ENCODE results near the gene RBM33. TPM values are rescaled to one million over a fixed set of nuclear protein-coding genes. Genes with fewer than 3 reads are reported as not detected.

The RBM33 gene
- total RNA-seq, 1 experiment from 2014 or later, result 61.1 TPM

DNA sequence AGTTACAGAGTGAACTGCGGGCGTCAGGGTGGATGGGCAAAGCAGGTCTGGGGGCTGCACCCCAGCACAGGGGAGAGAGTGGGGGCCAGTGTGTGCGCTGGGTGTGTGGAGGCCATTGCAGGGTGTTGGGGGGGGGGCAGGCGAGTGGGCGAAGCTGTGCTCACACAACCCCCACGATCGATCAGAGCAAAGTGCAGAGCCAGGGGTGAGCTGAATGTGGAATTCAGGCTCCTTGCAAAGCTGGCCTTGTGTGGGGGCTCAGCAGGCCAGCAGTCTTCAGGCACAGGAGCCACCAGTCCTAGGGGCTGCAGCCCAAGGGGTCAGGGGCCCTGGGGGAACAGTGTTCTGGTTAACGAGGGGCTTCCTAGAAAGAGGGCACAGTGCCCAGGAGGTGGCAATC is 168.7 kb downstream of the RBM33 start:
- H3K4me3 ChIP-seq (ENCODE audit: low read depth in 2 of 2, low read length in 2 of 2), result no peak overlapping the region
- intact Hi-C loops (cut with micrococcal nuclease; ENCODE audit: unreplicated experiment), result loop anchor here (5.0 to 10.0 kb wide), 2 partner anchors 322 to 659 kb away; no protein-coding TSS in a partner anchor
- H3K27me3 ChIP-seq (ENCODE audit: control insufficient read depth, insufficient read depth, low read length), result peaks cover 2% of the 10 kb centered on the region; the same call in 1 of the 2 replicates
- peaks cover 35% of the 10 kb centered on the region for H3K4me1 ChIP-seq (ENCODE audit: control insufficient read depth, insufficient read depth, low read length)
- in situ Hi-C loops (cut with HindIII; ENCODE audit: low pct_unique_long_range_greater_than_20kb, low sequenced_read_pairs), result no loop called here
- H3K9me3 ChIP-seq (ENCODE audit: control insufficient read depth, insufficient read depth, low read depth, low read length), result no peaks in the 10 kb centered on the region
- CTCF ChIA-PET, result interaction anchor here (0.6 kb wide), 1 partner anchor 788 kb away, joined by 3 read pairs; no protein-coding TSS in a partner anchor
- H3K27ac ChIP-seq (ENCODE audit: low read length), result no peak overlapping the region
- TF ChIP-seq, protein P1, sequence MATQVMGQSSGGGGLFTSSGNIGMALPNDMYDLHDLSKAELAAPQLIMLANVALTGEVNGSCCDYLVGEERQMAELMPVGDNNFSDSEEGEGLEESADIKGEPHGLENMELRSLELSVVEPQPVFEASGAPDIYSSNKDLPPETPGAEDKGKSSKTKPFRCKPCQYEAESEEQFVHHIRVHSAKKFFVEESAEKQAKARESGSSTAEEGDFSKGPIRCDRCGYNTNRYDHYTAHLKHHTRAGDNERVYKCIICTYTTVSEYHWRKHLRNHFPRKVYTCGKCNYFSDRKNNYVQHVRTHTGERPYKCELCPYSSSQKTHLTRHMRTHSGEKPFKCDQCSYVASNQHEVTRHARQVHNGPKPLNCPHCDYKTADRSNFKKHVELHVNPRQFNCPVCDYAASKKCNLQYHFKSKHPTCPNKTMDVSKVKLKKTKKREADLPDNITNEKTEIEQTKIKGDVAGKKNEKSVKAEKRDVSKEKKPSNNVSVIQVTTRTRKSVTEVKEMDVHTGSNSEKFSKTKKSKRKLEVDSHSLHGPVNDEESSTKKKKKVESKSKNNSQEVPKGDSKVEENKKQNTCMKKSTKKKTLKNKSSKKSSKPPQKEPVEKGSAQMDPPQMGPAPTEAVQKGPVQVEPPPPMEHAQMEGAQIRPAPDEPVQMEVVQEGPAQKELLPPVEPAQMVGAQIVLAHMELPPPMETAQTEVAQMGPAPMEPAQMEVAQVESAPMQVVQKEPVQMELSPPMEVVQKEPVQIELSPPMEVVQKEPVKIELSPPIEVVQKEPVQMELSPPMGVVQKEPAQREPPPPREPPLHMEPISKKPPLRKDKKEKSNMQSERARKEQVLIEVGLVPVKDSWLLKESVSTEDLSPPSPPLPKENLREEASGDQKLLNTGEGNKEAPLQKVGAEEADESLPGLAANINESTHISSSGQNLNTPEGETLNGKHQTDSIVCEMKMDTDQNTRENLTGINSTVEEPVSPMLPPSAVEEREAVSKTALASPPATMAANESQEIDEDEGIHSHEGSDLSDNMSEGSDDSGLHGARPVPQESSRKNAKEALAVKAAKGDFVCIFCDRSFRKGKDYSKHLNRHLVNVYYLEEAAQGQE (IDR thresholded peaks at IDR 0.05; ENCODE audit: insufficient read depth in 1 of 2, low read depth in 2 of 2, low read length in 1 of 2), result no peak
- TF ChIP-seq, protein P2, sequence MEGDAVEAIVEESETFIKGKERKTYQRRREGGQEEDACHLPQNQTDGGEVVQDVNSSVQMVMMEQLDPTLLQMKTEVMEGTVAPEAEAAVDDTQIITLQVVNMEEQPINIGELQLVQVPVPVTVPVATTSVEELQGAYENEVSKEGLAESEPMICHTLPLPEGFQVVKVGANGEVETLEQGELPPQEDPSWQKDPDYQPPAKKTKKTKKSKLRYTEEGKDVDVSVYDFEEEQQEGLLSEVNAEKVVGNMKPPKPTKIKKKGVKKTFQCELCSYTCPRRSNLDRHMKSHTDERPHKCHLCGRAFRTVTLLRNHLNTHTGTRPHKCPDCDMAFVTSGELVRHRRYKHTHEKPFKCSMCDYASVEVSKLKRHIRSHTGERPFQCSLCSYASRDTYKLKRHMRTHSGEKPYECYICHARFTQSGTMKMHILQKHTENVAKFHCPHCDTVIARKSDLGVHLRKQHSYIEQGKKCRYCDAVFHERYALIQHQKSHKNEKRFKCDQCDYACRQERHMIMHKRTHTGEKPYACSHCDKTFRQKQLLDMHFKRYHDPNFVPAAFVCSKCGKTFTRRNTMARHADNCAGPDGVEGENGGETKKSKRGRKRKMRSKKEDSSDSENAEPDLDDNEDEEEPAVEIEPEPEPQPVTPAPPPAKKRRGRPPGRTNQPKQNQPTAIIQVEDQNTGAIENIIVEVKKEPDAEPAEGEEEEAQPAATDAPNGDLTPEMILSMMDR (IDR thresholded peaks at IDR 0.05), result no peak
- TF ChIP-seq SIN3A (IDR thresholded peaks at IDR 0.05; ENCODE audit: borderline replicate concordance, insufficient read depth, low read depth, low read length) (no peak), TCF7L2 (IDR thresholded peaks at IDR 0.05; ENCODE audit: low read depth, low read length) (no peak), POLR2AphosphoS5 (IDR thresholded peaks at IDR 0.05; ENCODE audit: low read depth, low read length) (no peak)
- H3K36me3 ChIP-seq (ENCODE audit: control insufficient read depth, insufficient read depth, low read length), result no peaks in the 10 kb centered on the region
- DNase-seq (ENCODE audit: low read depth, low spot score), result no peak
- POLR2A ChIA-PET, result no interaction called here
- no peak for ATAC-seq
- BruUV-seq (replicated peaks), result no TSS peak

DNA sequence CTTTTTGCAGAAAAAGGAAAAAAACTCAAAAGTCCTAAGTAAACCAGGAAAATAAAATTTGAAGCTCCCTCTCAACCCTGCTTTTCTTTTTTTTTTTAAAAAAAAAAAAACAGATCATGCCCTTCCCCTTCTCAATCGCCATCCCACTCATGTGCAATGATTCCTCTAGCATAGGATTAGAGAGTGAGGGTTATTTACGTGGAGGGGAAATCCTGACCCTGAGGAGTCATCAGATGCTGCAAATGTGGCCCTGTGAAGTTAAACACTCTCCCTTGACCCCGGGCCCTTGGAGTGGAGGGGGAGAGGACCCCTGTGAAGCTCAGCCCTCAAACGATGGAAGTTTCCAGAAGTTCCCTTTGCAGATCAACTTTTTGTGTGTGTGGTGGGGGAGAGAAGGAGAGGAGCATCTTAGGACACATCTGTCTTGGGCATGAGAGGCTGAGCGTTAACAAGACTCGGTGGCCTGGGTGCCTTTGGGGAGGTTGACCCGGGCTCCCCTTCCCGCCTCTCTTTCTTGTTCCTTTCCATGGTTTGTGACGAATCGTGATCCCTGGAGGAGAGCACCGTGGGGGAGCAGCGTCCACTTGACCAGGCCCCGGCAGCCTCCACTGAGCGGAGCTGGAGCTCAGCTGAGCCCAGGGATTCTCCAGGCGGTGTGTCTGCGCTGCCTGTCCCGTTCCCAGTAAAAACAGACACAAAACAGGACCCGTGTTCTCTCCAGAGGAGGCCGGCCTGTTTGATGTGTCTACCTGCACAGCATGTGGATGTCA is 169.3 kb downstream of the RBM33 start:
- Histone ChIP-seq H3K9me3 (ENCODE audit: control insufficient read depth, insufficient read depth, low read depth, low read length) (no peaks in the 10 kb centered on the region), H3K4me3 (ENCODE audit: low read depth in 2 of 2, low read length in 2 of 2) (no peak overlapping the region), H3K27me3 (ENCODE audit: control insufficient read depth, insufficient read depth, low read length) (peaks cover 2% of the 10 kb centered on the region; the same call in 1 of the 2 replicates), H3K27ac (ENCODE audit: low read length) (no peak overlapping the region), H3K4me1 (ENCODE audit: control insufficient read depth, insufficient read depth, low read length) (peaks cover 41% of the 10 kb centered on the region), H3K36me3 (ENCODE audit: control insufficient read depth, insufficient read depth, low read length) (no peaks in the 10 kb centered on the region)
- BruUV-seq (replicated peaks), result no TSS peak
- in situ Hi-C loops (cut with HindIII; ENCODE audit: low pct_unique_long_range_greater_than_20kb, low sequenced_read_pairs), result no loop called here
- no peak for DNase-seq (ENCODE audit: low read depth, low spot score)
- CTCF ChIA-PET, result interaction anchor here (0.6 kb wide), 2 partner anchors 170 to 787 kb away, joined by 3 to 5 read pairs; no protein-coding TSS in a partner anchor
- TF ChIP-seq, protein P2 (IDR thresholded peaks at IDR 0.05), result no peak
- TF ChIP-seq, protein P1 (IDR thresholded peaks at IDR 0.05; ENCODE audit: insufficient read depth in 1 of 2, low read depth in 2 of 2, low read length in 1 of 2), result no peak
- no peak for TF ChIP-seq SIN3A (IDR thresholded peaks at IDR 0.05; ENCODE audit: borderline replicate concordance, insufficient read depth, low read depth, low read length)
- no peak for TF ChIP-seq POLR2AphosphoS5 (IDR thresholded peaks at IDR 0.05; ENCODE audit: low read depth, low read length)
- no peak for TF ChIP-seq TCF7L2 (IDR thresholded peaks at IDR 0.05; ENCODE audit: low read depth, low read length)
- POLR2A ChIA-PET, result no interaction called here
- no peak for ATAC-seq
- intact Hi-C loops (cut with micrococcal nuclease; ENCODE audit: unreplicated experiment), result loop anchor here (5.0 to 10.0 kb wide), 2 partner anchors 321 to 659 kb away; no protein-coding TSS in a partner anchor
